Heart left ventricle (tissue), 13 donors: ENCODE measurements around the gene CWC27.

Experiments
- CTCF ChIP-seq, 12 donors: fragments of 200-600 bp; sonication (generic) in 4 of 12; IDR thresholded peaks; one replicate each; pipeline versions ENCODE4 v1.5.0 to v1.8.0; 2018 to 2022; ENCODE audit warnings: antibody characterized with exemption in 12 of 12, mild to moderate bottlenecking in 5 of 12
- POLR2A ChIP-seq, 2 donors: fragments of 450-650 bp; IDR thresholded peaks; one replicate each; pipeline ENCODE4 v1.6.1; 2017; ENCODE audit warnings: antibody characterized with exemption in 2 of 2, mild to moderate bottlenecking in 2 of 2, moderate library complexity in 2 of 2
- donor health status: ischemic (EF 13 %, LVEDD 7.1; RV severe dilation, severe dysfunction).
- donor health status: DM: no; HTN: yes; CAD: no.
- donor health status: DM: no; HTN: no; CAD: no.
- donor health status: ischemic (EF 25% LVEDD 6.9; RV normal size, moderate dysfunction).
- donor health status: ischemic (EF 25% LVEDD 5.7; RV mildly dilated, moderate dysfunction).
- donor health status: ischemic (EF 35%, LVEDD 5.7; RV mildly dilated, moderate dysfunction).
- donor health status: nonischemic (EF 11% LVEDD 7.7; RV severe dilation, severe dysfunction).
- donor health status: DM: yes; HTN: yes; CAD: no.
- donor health status: PGD.
- donor health status: ischemic (EF 29% LVEDD 5.4; RV normal size, mild dysfunction).
- donor health status: nonischemic (EF 23%, LVEDD 6.1; RV moderate dilation, normal function).

GRCh38 chr5:64722588-64722987 is 46.1 kb upstream of the CWC27 start:
- TF ChIP-seq CTCF (IDR thresholded peaks at IDR 0.05), result no peak
- TF ChIP-seq POLR2A (IDR thresholded peaks at IDR 0.05), result no peak
